Measurements from ENCODE around the gene TMEM87A.

Gene TMEM87A

DNA sequence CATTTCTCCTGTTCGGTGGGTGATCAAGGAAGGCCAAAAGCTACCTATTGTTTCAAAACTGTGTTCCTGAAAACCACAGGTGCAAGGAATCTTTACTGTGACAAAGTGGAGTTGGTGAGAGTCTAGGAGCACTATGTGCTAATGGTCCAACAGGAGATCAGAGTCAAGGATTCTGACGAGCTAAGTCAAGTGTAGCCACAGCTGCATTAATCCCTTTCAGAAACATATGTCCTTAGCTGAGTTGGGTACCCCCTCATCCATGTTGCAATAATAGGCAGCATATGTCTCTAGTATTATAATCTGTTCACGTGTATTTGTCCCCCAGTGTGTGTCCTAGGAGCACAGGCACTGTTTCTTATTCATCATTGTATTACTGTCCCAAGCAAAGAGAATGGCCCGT lies 66.8 kb downstream of the TMEM87A start:
- H3K4me3 ChIP-seq (ENCODE audit: low read depth, low read length): no peak overlapping the region
- POLR2A ChIA-PET: no interaction called here
- TF ChIP-seq, protein P1, sequence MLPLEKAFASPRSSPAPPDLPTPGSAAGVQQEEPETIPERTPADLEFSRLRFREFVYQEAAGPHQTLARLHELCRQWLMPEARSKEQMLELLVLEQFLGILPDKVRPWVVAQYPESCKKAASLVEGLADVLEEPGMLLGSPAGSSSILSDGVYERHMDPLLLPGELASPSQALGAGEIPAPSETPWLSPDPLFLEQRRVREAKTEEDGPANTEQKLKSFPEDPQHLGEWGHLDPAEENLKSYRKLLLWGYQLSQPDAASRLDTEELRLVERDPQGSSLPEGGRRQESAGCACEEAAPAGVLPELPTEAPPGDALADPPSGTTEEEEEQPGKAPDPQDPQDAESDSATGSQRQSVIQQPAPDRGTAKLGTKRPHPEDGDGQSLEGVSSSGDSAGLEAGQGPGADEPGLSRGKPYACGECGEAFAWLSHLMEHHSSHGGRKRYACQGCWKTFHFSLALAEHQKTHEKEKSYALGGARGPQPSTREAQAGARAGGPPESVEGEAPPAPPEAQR (tag by site-specific recombination; IDR thresholded peaks at IDR 0.05): no peak
- TF ChIP-seq GLI4 (tag by site-specific recombination; IDR thresholded peaks at IDR 0.05): no peak
- no peak for TF ChIP-seq ZNF600 (tag by site-specific recombination; IDR thresholded peaks at IDR 0.05)
- no peak for TF ChIP-seq ZNF394 (tag by site-specific recombination; IDR thresholded peaks at IDR 0.05; ENCODE audit: borderline replicate concordance)
- TF ChIP-seq BCL6B (tag by site-specific recombination; IDR thresholded peaks at IDR 0.05): no peak
- TF ChIP-seq ZNF292 (tag by site-specific recombination; IDR thresholded peaks at IDR 0.05; ENCODE audit: borderline replicate concordance, low read depth): no peak
- TF ChIP-seq ZNF664 (tag by site-specific recombination; IDR thresholded peaks at IDR 0.05): no peak
- no peak for TF ChIP-seq ZNF280D (tag by site-specific recombination; IDR thresholded peaks at IDR 0.05)
- TF ChIP-seq SP2 (tag by site-specific recombination; IDR thresholded peaks at IDR 0.05): no peak
- no peak for TF ChIP-seq ZNF791 (tag by site-specific recombination; IDR thresholded peaks at IDR 0.05)
- no peak for TF ChIP-seq KLF1 (tag by site-specific recombination; IDR thresholded peaks at IDR 0.05)
- no peak for TF ChIP-seq GLIS1 (tag by site-specific recombination; IDR thresholded peaks at IDR 0.05)
- CTCF ChIA-PET: no interaction called here
- no peaks in the 10 kb centered on the region for H3K9me3 ChIP-seq (ENCODE audit: control insufficient read depth, insufficient read depth, low read depth, low read length)
- no peak overlapping the region for H3K27ac ChIP-seq (ENCODE audit: extremely low read depth, low read depth, low read length)
- H3K36me3 ChIP-seq (ENCODE audit: control insufficient read depth in 2 of 2, insufficient read depth in 1 of 2, low read length in 2 of 2): peaks cover 3 to 21% of the 10 kb centered on the region in 2 experiments; a peak in 1 of 3 replicates
- H3K4me1 ChIP-seq (ENCODE audit: control insufficient read depth, insufficient read depth, low read length): no peaks in the 10 kb centered on the region

DNA sequence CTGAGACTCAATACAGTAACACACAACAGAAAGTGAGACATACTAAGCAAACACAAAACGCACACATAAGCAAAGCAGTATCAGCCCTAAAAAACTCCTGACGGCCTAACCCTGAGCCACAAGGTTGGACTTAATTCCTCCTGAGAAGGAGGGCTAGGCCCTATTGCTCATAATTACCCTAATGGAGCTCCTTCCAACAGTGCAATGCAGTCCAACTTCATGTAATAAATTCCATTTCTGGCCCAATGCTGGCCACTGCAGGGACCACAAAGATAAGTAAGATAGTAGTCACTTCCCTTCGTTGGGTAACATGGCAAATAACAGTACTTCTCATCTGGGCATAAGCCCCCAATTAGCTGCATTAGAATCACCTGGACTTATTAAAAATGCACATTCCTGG lies 69.3 kb downstream of the TMEM87A start:
- no peaks in the 10 kb centered on the region for H3K9me3 ChIP-seq (ENCODE audit: control insufficient read depth, insufficient read depth, low read depth, low read length)
- H3K27ac ChIP-seq (ENCODE audit: extremely low read depth, low read depth, low read length): no peak overlapping the region
- peaks cover 0 to 11% of the 10 kb centered on the region in 2 experiments; a peak in 1 of 3 replicates for H3K36me3 ChIP-seq (ENCODE audit: control insufficient read depth in 2 of 2, insufficient read depth in 1 of 2, low read length in 2 of 2)
- TF ChIP-seq ZXDB (tag by site-specific recombination; IDR thresholded peaks at IDR 0.05) (no peak), ZNF114 (tag by site-specific recombination; IDR thresholded peaks at IDR 0.05) (no peak), ZNF544 (tag by site-specific recombination; IDR thresholded peaks at IDR 0.05) (no peak), ZNF416 (tag by site-specific recombination; IDR thresholded peaks at IDR 0.05) (no peak), TCF7L2 (IDR thresholded peaks at IDR 0.05; ENCODE audit: borderline replicate concordance, low read depth, low read length) (no peak), ZFP41 (tag by site-specific recombination; IDR thresholded peaks at IDR 0.05; ENCODE audit: borderline replicate concordance) (no peak), ZNF202 (tag by site-specific recombination; IDR thresholded peaks at IDR 0.05; ENCODE audit: borderline replicate concordance) (no peak), HOXD13 (CRISPR knock-in tag; IDR thresholded peaks at IDR 0.05; ENCODE audit: borderline replicate concordance) (no peak), ZNF529 (tag by site-specific recombination; IDR thresholded peaks at IDR 0.05; ENCODE audit: insufficient replicate concordance) (no peak), ZNF280C (tag by site-specific recombination; IDR thresholded peaks at IDR 0.05) (no peak)
- CTCF ChIA-PET: interaction anchor here (0.7 kb wide), 1 partner anchor 288 kb away, joined by 5 read pairs; no protein-coding TSS in a partner anchor
- POLR2A ChIA-PET: no interaction called here
- H3K4me3 ChIP-seq (ENCODE audit: low read depth, low read length): no peak overlapping the region
- H3K4me1 ChIP-seq (ENCODE audit: control insufficient read depth, insufficient read depth, low read length): no peaks in the 10 kb centered on the region

Measured in HEK293 (cell line).